Panc1 (cell line): ENCODE data around the gene MILR1. TPM values are rescaled to one million over a fixed set of nuclear protein-coding genes. Genes with fewer than 3 reads are reported as not detected.
A peak's percentile ranks its signal among the peaks of the same experiment; 100 is the strongest.

Experiments used
- ATAC-seq: fragments of 200-7000 bp; cut with Tn5 transposase; 2 replicates; pipeline ENCODE4 v1.9.1; 2020; ENCODE audit warnings: mild to moderate bottlenecking, moderate library complexity
- BruUV-seq: library from RNA; stranded (reverse); fragments of 400-500 nt; replicated peaks from 2 replicates; lab custom pipeline; 2021; lab: Mats Ljungman, UMichigan
- CTCF ChIA-PET: fragments of 300-600 bp; sonication (Branson Sonifier 250); formaldehyde crosslinking; loops from one replicate; lab custom pipeline; 2022; ENCODE audit warnings: antibody characterized with exemption; lab: Charles Lee
- POLR2A ChIA-PET: fragments of 300-600 bp; sonication (Branson Sonifier 250); formaldehyde crosslinking; loops from one replicate; lab custom pipeline; 2022; ENCODE audit warnings: antibody characterized with exemption; lab: Charles Lee
- DNase-seq: peaks from one replicate; pipeline ENCODE4 v3.0.0-alpha.2; 2010; ENCODE audit warnings: low read depth, low spot score
- H3K27ac ChIP-seq: 2 replicates; pipeline ENCODE4 v1.5.1; 2011; ENCODE audit warnings: mild to moderate bottlenecking, low read length, inconsistent platforms
- H3K27me3 ChIP-seq: fragments of 200-500 bp; sonication (Bioruptor generic); 2 replicates; pipeline ENCODE4 v1.6.0; 2014; ENCODE audit warnings: low read length, inconsistent platforms; ENCODE audit not compliant: control insufficient read depth, insufficient read depth
- H3K36me3 ChIP-seq: fragments of 200-500 bp; sonication (Bioruptor generic); 2 replicates; pipeline ENCODE4 v1.5.1; 2014; ENCODE audit warnings: inconsistent platforms, mild to moderate bottlenecking, low read length, moderate library complexity; ENCODE audit not compliant: control insufficient read depth, insufficient read depth
- H3K4me1 ChIP-seq: 2 replicates; pipeline ENCODE4 v1.5.1; 2011; ENCODE audit warnings: inconsistent platforms, mild to moderate bottlenecking, low read length, moderate library complexity; ENCODE audit not compliant: control insufficient read depth, insufficient read depth
- H3K4me3 ChIP-seq, 2 experiments: 2 replicates each; pipeline ENCODE4 v1.5.1; 2011 to 2012; ENCODE audit warnings: low read depth in 2 of 2, low read length in 2 of 2, mild to moderate bottlenecking in 2 of 2, inconsistent platforms in 1 of 2, moderate library complexity in 1 of 2
- H3K9me3 ChIP-seq: fragments of 200-500 bp; sonication (Bioruptor generic); 2 replicates; pipeline ENCODE4 v1.5.1; 2014; ENCODE audit warnings: low read depth, mild to moderate bottlenecking, inconsistent platforms, low read length, moderate library complexity; ENCODE audit not compliant: control insufficient read depth, insufficient read depth
- POLR2AphosphoS5 ChIP-seq: IDR thresholded peaks from 2 replicates; pipeline ENCODE4 v1.6.1; 2012; ENCODE audit warnings: mild to moderate bottlenecking, low read depth, low read length, moderate library complexity
- SIN3A ChIP-seq: IDR thresholded peaks from 2 replicates; pipeline ENCODE4 v1.6.1; 2012; ENCODE audit warnings: low read depth, mild to moderate bottlenecking, low read length, moderate library complexity, borderline replicate concordance; ENCODE audit not compliant: insufficient read depth
- TCF7L2 ChIP-seq: IDR thresholded peaks from 2 replicates; pipeline ENCODE4 v1.6.1; 2011; ENCODE audit warnings: mild to moderate bottlenecking, low read depth, low read length, inconsistent platforms
- in situ Hi-C: cut with HindIII; loops from 2 replicates; pipeline ENCODE4 v1.10.0; 2016; ENCODE audit warnings: low sequenced_read_pairs, low pct_unique_long_range_greater_than_20kb
- intact Hi-C: fragments of 100-400 bp; cut with micrococcal nuclease; formaldehyde crosslinking; loops from one replicate; pipeline ENCODE4 v1.10.0; 2022; ENCODE audit not compliant: unreplicated experiment
- total RNA-seq: library from RNA; stranded (reverse); gene quantifications from one replicate; pipeline ENCODE4 v1.2.1, GENCODE V29; 2021; ENCODE audit not compliant: unreplicated experiment
- TF ChIP-seq, protein P1 (sequence below): fragments of 450-650 bp; IDR thresholded peaks from 2 replicates; pipeline ENCODE4 v1.5.1; 2017; ENCODE audit warnings: mild to moderate bottlenecking
- TF ChIP-seq, protein P2 (sequence below), 2 experiments: IDR thresholded peaks; 2 replicates each; pipeline ENCODE4 v1.6.1; 2011 to 2012; ENCODE audit warnings: low read depth in 2 of 2, control low read depth in 1 of 2, low read length in 1 of 2, mild to moderate bottlenecking in 1 of 2, moderate library complexity in 1 of 2; ENCODE audit not compliant: insufficient read depth in 1 of 2

The MILR1 gene
- total RNA-seq, 1 experiment from 2014 or later, result not detected

DNA sequence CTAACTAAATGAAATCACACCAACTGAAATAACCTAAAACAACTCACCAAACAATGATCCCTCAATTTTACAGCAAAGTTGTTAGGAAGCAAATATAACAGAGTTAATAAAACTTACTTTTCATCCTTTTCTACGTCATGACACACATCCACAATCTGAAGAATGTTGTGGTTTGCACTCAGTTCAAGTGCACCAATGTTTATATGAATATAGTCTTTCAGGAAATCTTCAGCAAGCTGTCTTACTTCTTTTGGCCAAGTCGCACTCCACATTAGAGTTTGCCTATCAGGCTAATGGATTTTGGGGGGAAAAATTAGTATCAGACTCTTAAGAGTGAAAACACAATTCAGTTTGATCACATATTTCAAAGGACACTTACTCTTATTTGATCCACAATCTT lies 53.9 kb downstream of the MILR1 start:
- ChIA-PET CTCF (no interaction called here), POLR2A (no interaction called here)
- Histone ChIP-seq H3K27me3 (no peaks in the 10 kb centered on the region), H3K36me3 (peaks cover 79% of the 10 kb centered on the region), H3K4me1 (peaks cover 45% of the 10 kb centered on the region), H3K4me3 (no peak overlapping the region), H3K27ac (no peak overlapping the region; the same call in 1 of the 2 replicates), H3K9me3 (no peaks in the 10 kb centered on the region)
- no TSS peak for BruUV-seq
- in situ Hi-C loops (no loop called here), intact Hi-C loops (no loop called here)
- DNase-seq (no peak), ATAC-seq (no peak)
- TF ChIP-seq, protein P1, sequence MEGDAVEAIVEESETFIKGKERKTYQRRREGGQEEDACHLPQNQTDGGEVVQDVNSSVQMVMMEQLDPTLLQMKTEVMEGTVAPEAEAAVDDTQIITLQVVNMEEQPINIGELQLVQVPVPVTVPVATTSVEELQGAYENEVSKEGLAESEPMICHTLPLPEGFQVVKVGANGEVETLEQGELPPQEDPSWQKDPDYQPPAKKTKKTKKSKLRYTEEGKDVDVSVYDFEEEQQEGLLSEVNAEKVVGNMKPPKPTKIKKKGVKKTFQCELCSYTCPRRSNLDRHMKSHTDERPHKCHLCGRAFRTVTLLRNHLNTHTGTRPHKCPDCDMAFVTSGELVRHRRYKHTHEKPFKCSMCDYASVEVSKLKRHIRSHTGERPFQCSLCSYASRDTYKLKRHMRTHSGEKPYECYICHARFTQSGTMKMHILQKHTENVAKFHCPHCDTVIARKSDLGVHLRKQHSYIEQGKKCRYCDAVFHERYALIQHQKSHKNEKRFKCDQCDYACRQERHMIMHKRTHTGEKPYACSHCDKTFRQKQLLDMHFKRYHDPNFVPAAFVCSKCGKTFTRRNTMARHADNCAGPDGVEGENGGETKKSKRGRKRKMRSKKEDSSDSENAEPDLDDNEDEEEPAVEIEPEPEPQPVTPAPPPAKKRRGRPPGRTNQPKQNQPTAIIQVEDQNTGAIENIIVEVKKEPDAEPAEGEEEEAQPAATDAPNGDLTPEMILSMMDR, result no peak
- TF ChIP-seq SIN3A (no peak), POLR2AphosphoS5 (no peak), TCF7L2 (no peak)
- TF ChIP-seq, protein P2, sequence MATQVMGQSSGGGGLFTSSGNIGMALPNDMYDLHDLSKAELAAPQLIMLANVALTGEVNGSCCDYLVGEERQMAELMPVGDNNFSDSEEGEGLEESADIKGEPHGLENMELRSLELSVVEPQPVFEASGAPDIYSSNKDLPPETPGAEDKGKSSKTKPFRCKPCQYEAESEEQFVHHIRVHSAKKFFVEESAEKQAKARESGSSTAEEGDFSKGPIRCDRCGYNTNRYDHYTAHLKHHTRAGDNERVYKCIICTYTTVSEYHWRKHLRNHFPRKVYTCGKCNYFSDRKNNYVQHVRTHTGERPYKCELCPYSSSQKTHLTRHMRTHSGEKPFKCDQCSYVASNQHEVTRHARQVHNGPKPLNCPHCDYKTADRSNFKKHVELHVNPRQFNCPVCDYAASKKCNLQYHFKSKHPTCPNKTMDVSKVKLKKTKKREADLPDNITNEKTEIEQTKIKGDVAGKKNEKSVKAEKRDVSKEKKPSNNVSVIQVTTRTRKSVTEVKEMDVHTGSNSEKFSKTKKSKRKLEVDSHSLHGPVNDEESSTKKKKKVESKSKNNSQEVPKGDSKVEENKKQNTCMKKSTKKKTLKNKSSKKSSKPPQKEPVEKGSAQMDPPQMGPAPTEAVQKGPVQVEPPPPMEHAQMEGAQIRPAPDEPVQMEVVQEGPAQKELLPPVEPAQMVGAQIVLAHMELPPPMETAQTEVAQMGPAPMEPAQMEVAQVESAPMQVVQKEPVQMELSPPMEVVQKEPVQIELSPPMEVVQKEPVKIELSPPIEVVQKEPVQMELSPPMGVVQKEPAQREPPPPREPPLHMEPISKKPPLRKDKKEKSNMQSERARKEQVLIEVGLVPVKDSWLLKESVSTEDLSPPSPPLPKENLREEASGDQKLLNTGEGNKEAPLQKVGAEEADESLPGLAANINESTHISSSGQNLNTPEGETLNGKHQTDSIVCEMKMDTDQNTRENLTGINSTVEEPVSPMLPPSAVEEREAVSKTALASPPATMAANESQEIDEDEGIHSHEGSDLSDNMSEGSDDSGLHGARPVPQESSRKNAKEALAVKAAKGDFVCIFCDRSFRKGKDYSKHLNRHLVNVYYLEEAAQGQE (IDR thresholded peaks at IDR 0.05; ENCODE audit: insufficient read depth in 1 of 2, low read depth in 2 of 2, low read length in 1 of 2), result no peak

DNA sequence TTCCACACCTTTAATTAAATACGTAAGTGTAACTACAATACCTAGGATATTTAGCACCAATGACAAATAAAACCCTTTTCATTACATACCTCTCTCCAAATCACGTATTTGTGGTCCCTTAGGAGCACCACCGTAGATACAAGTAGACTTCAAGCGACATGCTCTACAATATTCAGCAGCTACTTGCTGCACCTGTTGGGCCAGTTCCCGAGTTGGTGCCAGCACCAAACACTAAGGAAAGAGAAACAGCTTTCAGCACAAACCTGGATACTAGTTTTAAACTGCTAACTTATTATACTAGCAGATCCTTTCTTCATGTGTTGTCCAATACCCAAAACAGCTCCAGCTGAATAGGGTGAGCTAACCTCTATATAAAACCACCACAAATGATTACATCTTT lies 54.4 kb downstream of the MILR1 start:
- CTCF ChIA-PET, result no interaction called here
- no peak for TF ChIP-seq TCF7L2
- in situ Hi-C loops, result no loop called here
- H3K36me3 ChIP-seq, result peaks cover 83% of the 10 kb centered on the region
- no peaks in the 10 kb centered on the region for H3K27me3 ChIP-seq
- POLR2A ChIA-PET, result no interaction called here
- peaks cover 44% of the 10 kb centered on the region for H3K4me1 ChIP-seq
- H3K9me3 ChIP-seq, result no peaks in the 10 kb centered on the region
- no TSS peak for BruUV-seq
- no peak overlapping the region; a peak in 2 of 4 replicates for H3K4me3 ChIP-seq
- intact Hi-C loops, result no loop called here
- H3K27ac ChIP-seq, result no peak overlapping the region
- ATAC-seq, result no peak
- DNase-seq, result no peak

DNA sequence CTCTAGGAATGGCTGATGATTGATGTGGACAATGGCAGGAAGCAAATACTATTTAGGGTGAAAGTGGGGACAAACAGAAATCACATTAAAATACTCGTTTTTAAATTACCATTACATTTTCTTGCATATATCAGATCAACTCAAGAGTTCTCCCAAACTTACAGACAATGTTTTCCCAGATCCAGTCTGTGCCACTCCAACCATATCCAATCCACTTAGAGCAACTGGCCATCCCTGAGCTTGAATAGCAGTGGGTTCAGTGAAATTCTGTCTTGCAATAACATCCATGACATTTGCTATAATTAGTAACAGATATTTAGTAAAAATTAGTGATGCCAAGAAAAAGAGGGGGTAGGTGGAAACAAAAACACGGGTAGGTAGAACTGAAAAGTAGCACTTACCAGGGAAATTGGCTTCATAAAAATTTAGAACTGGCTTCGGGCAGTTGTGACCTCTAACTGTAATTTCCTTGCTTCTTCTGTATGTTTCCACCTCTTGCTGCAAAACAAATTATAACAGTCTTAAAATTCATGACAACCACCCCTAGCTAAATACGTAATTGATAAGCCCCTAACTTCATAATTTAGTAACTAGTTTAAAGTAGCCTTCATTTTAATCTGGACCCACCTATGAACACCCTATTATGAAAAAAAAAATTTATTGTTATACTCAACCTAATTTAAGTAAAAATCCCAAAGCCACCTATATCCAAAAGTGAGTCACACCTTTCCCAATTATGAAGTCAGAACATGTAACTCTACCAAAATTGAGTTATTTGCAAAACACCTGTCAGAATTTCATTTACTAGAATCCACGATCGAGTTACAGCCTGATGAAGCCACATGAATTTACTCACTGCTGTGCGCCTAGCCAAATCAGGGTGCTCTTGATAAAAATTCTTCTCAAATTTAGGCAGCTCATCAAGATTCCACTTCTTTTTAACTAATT lies 55.2 kb downstream of the MILR1 start:
- peak overlapping the region; percentile 82 for H3K27ac ChIP-seq
- peaks cover 80% of the 10 kb centered on the region for H3K36me3 ChIP-seq
- BruUV-seq, result no TSS peak
- peak overlapping the region; percentile 88 to 99 for H3K4me3 ChIP-seq
- in situ Hi-C loops, result no loop called here
- no peaks in the 10 kb centered on the region for H3K27me3 ChIP-seq
- intact Hi-C loops, result no loop called here
- no peaks in the 10 kb centered on the region for H3K9me3 ChIP-seq
- ATAC-seq, result no peak
- TF ChIP-seq TCF7L2 (no peak), POLR2AphosphoS5 (no peak), SIN3A (no peak)
- TF ChIP-seq, protein P1, result no peak
- TF ChIP-seq, protein P2 (IDR thresholded peaks at IDR 0.05; ENCODE audit: insufficient read depth in 1 of 2, low read depth in 2 of 2, low read length in 1 of 2), result no peak
- POLR2A ChIA-PET, result interaction anchor here (0.7 kb wide), 1 partner anchor 149 kb away, joined by 4 read pairs; no protein-coding TSS in a partner anchor
- H3K4me1 ChIP-seq, result peaks cover 43% of the 10 kb centered on the region
- no peak for DNase-seq
- CTCF ChIA-PET, result no interaction called here
